NCI-H69 (cell line): ENCODE data around the gene IL13.
"Not testable (repeated sequence)": the region's sequence is repeated elsewhere in the genome, so short reads cannot be mapped to it uniquely, and the experiment has no call there.

Source experiments
- DNase-seq: peaks from one replicate; lab custom pipeline; 2025; lab: John Stamatoyannopoulos, UW

The IL13 gene

DNA sequence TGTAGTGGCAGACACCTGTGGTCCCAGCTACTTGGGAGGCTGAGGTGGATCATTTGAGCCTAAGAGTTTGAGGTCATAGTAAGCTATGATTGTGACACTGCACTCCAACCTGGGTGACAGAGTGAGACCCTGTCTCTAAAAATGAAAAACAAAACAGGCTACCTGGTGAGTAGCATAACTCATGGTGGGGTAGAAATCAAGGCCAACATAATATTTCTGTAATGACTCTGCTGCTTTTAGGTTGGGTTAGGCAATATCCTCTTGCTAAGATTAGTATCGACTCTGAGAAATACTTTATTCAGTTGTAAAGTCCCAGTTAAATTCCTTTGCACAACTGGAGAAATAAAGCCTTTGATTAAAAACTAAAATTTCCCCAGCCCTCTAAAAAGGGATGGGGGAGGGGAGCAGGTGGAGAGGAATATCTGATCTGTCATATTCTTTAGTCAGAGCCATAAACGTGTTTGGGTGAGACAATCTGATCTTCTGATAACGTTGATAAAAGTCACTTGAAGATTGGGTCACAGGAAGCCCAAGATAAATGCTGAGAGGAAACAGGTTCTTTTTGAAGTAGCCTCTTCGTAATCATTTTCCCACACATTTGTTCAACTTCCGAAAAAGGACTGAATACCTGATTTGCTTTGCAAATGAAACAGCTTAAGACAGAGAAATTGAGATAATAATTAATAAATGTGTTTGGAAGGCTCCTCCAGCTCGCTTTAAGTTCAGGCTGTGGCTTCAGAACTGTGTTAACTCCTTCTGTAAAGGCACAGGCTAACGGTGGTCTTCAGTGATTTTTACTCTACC, 30.8 kb downstream of the IL13 start:
- DNase-seq: no peak

DNA sequence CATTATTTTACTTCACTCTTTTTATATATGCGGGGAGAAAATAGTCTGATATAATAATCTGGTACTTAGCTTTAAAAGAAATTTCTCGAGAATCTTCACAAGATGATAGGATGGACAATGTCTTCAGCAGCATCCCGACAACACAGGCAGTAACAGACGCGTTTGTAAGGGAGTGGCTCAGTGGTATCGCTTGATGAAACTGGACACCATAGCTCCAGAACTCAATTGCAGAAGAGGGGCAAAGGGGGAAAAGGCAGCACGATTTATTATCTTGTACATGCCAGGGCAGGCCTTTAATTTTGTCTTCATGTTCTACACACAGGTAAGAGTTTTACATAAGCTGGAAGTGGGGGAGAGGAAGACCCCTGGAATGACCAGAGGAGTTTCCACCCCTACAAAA, 31.5 kb downstream of the IL13 start:
- no peak for DNase-seq

DNA sequence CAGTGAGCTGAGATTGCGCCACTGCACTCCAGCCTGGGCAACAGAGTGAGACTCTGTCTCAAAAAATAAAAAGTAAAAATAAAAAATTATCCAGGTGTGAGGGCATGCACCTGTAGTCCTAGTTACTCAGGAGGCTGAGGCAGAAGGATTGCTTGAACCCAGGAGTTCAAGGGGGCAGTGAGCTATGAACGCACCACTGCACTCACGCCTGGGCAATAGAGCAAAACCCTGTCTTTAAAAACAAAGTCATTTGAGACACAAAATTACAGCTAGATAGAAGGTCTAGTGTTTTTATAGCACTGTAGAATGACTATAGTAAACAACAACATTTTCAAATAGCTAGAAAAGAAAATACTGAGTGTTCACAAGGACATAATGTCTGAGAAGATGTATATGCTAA, 32.2 kb downstream of the IL13 start:
- no peak for DNase-seq

- not testable (repeated sequence) for DNase-seq
Observed at GRCh38 chr5:132691755-132692631, 34.0 kb downstream of the IL13 start.

DNA sequence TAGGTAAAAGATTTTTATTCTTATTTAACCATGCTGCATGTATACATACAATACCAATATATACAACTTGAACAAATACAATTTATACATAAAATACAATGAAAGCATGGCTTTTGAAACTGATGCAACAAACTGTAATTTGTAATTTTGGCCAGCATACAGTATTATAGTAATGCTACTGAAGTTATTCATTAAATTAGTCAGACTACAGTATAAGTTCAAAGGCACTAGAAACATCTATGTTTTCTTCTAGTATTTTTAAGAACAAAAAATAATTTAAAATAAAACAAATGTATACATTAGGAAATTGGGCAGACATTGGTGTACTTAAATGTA, 34.6 kb downstream of the IL13 start:
- DNase-seq: no peak

- no peak for DNase-seq
Observed at GRCh38 chr5:132695956-132696355, 38.0 kb downstream of the IL13 start.

DNA sequence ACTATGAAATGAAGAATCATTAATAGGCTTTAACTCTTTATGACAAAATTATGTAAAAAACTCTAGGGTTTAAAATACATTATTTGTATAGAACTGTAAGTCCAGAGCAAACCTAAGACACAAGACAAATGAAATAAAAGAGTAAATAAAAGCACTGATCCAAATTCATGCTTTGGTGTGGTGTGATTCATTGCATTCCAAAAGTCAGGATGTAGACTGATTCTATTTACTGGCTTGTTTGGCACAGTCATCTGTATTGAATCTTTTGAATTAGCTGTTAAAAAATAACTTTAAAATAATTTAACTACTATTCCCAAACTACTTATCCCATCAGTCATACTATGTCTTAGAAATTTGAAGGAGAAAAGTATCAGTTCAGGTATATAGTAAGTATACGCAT, 46.9 kb downstream of the IL13 start:
- DNase-seq: no peak

DNA sequence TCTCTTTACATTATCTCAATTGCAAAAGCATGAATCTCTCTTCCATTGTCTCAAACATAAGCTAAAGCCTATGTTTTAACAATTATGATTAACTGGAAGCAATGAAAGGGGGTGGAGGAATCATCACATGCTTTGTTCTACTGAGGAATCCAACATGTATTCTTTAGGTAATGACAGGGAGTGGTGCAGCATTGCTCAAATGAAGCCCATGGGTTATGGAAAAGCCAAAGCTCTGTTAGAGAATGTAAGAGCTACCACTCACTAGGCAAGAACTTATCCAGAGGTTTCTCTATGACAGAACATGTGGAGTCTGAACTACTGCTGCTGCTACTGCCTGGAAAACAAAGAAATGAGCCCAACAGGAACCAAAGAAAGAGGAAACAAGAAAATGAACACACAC, 50.7 kb downstream of the IL13 start:
- no peak for DNase-seq
